GM19452 (cell line): ENCODE measurements around the gene SGSH.
"Not testable (repeated sequence)": the region's sequence is repeated elsewhere in the genome, so short reads cannot be mapped to it uniquely, and the experiment has no call there.

Experiments
- ATAC-seq: cut with Tn5 transposase; IDR thresholded peaks from one replicate; pipeline ENCODE4 v1.9.1; 2021; ENCODE audit not compliant: unreplicated experiment

Gene SGSH

DNA sequence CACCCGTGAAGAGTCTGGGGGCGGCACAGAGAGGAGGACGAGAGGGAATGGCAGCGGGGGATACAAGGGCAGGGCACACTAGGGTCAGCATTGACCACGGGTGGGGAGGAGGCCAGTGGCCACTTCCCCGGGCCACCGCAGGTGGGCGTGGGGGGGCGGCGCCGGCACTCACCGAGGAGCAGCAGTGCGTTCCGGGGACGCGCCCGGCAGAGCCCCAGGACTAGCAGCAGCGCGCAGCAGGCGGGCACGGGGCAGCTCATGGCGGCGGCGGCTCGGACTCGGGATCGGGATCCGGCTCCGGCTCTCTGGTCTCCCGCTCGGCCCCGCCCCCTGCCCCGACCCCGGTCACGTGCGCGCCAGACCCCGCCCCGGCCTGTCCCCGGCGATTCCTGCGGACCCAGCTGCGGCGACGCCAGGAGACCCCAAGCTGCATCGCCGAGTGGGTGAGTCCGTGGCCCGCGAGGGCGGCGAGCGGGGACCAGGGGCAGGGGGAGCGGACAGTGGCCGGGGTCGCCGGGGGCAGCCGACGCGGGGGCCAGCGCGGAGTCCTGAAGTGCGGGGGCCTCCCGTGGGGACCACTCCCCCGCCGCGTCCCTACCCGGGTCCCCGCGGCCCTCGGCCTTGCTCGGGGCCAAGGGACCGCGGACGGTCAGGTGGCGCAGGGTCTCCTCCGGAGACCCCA lies at the start of gene SGSH, which contains the start of gene SLC26A11:
Gene SGSH (minus strand): TSS at position 280 of the 682 bp plus-strand sequence. CDS start 20 bp downstream, at position 260.
Gene SLC26A11 (plus strand): TSS at position 374 of the 682 bp plus-strand sequence. CDS start 1,134 bp downstream, outside the sequence.
- ATAC-seq: no peak

DNA sequence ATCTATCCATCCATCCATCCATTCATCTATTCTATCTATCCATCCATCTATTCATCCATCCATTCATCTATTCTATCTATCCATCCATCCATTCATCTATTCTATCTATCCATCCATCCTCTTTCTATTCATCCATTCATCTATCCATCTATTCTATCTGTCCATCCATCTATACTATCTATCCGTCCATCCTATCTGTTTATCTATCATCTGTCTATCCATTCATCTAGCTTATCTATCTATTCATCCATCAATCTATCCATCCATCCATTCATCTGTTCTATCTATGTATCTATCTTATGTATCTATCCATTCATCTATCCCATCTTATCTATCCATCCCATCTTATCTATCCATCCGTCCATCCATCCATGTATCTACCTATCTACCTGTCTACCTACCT lies 49.3 kb upstream of the SGSH start:
- ATAC-seq: no peak

DNA sequence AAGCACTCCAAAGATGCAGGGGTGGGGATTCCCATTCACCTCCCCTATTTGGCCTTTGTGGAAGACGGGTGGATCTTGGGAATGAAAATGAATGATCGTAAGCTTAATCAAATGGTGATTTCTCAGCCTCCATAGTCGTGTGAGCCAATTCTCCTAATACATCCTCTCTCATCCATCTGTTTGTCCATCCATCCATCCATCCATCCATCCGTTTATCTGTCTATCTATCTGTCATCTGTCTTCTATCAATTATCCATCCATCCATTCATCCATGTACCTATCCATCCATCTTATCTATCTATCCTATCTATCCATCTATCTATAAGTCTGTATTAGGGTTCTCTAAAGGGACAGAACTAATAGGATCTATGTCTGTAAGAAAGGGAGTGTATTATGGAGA lies 48.3 kb upstream of the SGSH start:
- no peak for ATAC-seq

DNA sequence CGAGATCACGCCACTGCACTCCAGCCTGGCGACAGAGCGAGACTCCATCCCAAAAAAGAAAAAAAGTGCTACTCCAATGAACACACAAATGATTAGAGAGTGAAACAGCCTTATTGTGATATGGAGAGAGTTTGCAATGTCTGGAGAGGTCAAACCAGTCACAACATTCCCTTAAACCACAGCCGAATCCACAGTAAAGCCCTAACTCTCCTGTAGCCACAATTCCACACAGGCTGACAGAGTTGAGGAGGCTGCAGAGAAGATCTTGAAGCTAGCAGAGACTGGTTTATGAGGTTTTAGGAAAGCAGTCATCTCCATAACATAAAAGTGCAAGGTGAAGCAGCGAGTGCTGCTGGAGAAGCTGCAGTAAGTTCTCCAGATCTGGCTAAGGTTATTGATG lies 47.3 kb upstream of the SGSH start:
- no peak for ATAC-seq

DNA sequence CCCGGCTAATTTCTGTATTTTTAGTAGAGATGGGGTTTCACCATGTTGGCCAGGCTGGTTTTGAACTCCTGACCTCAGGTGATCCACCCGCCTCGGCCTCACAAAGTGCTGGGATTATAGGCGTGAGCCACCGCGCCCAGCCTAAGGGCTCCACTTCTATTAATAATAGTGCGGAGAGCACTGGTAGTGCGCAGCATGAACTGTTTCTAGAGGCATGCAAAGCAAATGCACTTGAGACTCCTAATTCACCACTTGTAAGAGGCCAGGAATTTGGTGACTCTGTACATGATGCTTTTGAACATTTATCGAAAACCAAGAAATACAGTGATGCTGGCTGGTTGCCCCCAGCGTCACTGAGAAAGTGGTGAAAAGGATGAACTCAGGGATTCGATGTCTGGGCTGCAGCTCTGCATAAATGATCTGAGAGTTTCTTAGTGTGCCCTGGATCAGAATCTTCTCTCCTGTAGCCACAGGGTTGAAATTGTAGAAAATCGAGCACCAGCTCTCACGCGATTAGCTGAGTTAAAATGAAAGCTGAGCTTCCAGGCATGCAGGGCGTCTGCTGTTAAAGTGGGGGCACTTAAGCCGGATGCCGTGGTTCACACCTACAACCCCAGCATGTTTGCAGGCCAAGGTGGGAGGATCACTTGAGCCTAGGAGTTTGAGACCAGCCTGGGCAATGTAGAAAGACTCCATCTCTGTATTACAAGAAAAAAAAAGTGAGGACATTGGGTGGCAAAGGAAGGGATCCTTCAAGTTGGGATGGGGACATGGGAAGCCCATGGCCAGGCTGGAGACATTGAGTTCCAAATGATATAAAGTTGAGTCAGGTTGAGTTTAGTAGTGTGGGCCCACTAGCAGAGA lies 45.3 kb upstream of the SGSH start:
- peak; percentile 38 for ATAC-seq

DNA sequence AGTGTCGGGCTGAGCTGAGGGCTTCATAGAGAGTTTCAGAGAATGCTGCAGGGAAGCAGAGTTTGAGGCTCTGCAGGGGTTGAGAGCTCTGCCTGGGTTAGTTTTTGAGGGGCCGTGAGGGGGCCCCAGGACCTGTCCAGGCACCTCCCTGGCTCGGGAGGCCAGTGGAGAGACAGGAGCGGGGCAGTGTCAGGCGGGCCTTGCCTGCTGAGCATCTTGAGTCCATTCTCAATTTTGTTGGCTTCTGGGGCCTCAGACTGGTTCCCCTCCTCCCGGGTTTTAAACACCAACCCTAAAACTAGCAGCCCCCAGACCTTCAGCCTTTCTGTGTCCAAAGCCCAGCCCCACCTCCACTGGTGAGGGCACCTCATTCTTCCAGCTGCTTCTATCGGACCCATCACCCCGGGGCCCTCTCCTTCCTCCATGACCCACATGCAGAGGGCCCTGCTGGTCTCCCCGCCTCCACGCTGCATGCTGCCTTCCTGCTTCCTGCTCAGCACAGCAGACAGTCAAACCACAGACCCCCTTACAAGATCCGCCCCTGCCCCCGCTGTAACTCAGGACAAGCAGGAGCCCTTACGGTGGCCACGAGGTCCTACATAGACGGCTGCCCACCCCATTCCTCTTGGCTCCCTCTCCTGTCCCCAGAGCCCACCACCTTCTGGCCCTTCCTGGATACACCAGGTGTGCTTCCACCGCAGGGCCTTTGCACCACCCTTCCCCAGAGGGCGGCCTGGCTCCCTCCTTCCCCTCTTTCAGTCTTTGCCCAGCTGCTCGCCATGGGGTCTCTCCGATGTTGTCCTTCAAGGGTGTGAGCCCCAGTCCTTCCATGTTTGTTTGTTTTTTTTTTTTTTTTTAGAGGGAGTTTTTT lies 44.3 kb upstream of the SGSH start:
- ATAC-seq: no peak

DNA sequence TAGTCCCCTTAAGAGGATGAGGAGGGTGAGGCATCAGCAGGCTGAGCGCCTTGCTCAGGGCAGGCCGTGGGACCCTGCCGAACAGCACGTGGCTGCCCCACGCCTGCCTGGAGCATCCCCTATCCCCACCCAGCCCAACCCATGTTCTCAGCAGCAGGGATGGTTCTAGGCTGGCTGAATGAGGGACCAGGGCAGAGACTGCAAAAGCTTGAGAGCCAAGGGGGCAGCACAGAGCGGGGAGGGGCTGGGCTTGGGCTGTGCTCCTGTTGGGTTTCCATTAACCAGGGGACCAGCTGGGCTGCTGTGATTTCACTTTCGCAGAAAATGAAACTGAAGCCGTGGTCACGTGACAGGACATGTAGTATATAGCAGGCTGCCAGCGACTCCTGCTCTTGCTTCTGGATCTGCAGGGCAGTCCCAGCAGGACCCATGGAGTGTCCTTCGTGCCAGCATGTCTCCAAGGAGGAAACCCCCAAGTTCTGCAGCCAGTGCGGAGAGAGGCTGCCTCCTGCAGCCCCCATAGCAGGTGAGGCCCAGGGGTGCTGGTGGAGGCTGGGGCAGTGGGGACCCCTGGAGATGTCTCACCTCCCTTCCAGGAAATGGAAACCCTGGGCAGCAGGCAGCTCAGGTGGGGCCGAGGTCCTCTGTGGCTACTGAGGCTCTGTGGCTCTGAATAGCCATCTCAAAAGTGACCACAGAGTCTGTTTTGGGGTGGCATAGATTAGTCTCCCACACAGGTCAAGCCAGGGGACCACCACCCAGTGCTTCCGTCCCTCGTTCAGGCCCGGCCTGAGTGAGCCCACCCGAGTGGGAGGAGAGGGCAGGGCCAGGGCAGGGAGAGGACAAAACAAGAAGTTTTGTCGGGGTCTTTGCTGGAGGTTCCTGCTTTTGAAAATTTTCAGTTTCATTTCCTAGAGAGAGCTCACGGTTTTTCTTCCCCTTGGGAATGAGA lies 43.4 kb upstream of the SGSH start:
- peak; percentile 39 for ATAC-seq

DNA sequence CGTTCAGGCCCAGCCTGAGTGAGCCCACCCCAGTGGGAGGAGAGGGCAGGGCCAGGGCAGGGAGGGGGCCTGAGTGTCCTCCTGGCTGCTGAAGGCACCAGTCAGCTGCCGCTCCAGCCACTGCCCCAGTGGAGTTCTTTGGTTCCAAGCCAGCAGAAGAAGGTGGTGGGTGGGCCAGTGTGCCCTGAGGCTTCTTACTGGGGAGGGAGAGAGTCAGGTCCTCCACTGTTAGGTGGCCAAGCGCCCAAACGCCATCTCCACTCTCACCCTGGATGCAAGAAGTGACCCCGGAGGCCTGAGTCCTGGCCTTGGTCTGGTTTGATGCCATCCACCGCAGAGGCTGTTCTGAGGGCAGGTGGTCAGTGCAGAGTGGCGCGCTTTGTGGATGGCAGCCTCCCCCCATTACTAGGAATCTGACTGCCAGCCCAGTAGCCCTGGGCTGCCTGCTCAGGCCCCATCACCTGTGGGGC lies 42.7 kb upstream of the SGSH start:
- ATAC-seq: no peak

DNA sequence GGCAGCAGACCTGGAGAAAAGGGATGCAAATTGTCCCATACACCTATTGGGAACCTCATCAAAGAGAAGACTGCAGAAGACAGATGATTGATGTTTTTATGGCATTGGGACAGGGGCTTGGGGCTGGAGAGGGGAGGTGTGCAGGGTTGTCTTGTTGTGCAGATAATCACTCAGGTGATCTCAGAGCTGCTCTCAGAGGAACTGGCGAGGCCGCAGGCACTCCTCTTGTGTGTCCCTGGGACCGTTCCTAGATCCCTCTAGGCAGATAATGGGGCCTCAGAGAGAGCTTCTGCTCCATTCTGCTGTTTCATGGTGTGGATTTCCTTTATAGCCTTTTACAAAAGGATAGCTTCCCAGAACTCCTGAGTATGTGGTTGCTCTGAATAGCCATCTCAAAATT lies 42.2 kb upstream of the SGSH start:
- no peak for ATAC-seq

DNA sequence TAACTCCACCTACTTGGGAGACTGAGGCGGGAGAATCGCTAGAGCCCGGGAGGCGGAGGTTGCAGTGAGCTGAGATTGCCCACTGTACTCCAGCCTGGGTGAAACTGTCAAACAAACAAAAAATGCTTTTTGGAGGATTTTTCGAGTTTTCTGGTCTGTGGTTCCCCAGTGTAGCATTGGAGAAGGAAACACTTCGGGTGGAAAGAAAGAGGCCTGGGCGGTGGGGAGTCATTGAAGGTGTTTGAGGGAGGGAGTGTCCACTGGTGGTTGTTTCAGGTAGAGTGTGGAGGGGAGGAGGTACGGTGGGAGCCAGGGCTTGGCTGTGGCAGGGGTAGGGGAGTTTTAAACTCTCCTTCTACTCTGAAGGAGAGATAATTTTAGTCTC lies 41.8 kb upstream of the SGSH start:
- ATAC-seq: no peak

DNA sequence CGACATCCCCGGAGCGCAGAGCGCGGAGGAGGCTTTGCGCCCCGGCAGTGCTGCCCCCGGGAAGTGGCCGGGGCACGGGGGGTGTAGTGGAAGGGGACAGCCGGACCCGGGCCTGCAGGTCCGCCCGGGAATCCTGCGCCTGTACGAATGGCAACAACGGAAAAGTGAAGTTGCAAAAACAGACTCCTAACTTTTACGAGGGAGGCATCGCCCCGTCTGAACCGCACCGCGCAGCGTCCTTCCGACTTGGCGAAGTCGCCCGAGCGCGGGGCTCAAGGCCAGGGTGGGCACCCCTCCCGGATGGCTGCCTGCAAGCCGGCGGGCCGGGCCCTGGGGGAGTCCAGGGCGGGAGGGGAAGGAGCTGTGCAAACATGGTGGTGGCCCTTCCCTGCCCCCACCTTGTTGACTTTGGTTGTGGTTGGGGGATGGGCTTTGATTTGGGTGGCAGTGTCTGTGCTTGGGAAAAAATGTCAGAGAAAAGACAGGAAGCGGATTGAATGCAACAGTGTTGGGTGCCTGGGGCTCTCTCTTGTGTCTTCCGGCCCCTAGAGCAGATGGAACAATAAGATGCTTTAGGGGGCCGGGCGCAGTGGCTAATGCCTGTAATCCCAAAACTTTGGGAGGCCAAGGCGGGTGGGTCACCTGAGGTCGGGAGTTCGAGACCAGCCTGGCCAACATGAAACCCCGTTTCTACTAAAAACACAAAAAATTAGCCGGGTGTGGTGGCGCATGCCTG lies 41.2 kb upstream of the SGSH start:
- no peak for ATAC-seq

DNA sequence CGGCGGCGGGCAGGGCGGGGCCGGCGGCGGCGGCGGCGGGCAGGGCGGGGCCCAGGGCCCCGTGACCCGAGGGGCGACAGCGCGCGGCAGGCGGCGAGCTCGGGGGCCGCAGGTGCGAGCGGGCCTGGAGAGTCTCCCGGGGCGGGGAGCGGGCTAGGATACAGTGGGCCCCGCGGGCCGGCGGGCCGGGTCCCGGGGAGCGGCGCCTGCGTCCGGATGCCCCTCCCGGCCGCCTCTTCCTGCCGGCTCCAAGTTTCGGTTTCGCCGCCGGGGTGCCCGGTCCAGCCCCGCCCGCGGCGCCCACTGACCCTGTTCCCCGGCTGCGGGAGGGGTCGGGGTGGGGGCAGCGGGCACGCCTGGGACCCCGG lies 40.6 kb upstream of the SGSH start, which contains the start of gene RNF213:
Gene RNF213 (plus strand): TSS at position 62 of the 368 bp plus-strand sequence. CDS start 2,830 bp downstream, outside the sequence.
- ATAC-seq: no peak

DNA sequence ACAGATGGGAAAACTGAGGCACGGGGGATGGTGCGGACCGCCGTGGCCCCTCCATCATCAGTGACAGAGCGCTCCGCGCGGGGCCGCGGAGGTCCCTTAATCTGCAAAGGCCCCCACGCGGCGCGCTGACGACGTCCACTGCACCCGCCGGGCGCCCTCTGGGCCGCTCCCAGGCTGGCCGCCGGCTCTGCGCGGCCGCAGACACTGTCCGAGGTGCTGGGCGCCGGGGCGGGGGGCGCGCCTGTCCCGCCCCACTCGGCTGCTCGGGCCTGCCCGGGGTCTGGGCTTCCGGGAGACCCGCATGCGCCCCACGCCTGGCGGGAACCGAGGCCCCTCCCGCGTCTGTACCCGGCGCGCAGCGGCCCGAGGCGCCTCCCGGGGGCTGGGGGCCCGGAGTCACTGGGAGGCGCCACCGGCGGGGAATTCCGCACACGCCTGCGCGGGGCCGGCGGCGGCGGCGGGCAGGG lies 40.0 kb upstream of the SGSH start:
- no peak for ATAC-seq

DNA sequence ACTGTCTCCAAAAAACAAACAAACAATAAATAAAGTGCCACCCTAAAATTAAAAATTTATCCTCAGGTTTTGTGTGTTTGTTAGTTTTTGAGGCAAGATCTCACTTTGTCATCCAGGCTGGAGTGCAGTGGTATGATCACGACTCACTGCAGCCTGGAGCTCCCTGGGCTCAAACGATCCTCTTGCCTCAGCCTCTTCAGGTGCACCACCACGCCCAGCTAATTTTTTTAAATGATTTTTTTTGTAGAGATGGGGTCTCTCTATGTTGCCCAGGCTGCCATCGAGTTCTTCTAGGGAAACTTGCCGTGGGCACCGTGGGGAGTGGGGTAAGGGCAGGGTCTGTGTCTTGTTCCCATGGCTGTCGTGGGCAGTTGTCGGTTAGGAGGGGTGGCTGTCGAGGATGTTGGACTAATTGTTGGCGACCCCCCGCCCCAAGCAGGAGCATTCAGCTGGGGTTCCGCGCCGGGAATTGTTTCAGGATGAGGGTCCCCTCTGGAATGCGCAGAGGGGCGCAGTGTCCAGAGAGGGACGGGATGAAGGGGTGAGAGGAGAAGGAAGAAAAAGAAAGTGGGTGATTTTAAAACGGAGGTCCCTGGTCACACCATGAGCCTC lies 39.4 kb upstream of the SGSH start:
- ATAC-seq: no peak

DNA sequence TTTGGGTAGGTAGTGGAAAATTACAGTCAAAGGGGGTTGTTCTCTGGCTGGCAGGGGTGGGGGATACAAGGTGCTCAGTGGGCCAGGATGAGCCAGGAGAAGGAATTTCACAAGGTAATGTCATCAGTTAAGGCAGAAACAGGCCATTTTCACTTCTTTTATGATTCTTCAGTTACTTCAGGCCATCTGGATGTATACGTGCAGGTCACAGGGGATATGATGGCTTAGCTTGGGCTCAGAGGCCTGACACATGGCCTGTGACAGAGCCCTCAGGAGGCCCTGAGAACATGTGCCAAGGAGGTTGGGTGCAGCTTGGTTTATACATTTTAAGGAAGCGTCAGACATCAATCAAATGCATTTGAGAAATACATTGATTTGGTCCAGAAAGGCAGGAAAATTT lies 38.2 kb upstream of the SGSH start:
- ATAC-seq: not testable (repeated sequence)

DNA sequence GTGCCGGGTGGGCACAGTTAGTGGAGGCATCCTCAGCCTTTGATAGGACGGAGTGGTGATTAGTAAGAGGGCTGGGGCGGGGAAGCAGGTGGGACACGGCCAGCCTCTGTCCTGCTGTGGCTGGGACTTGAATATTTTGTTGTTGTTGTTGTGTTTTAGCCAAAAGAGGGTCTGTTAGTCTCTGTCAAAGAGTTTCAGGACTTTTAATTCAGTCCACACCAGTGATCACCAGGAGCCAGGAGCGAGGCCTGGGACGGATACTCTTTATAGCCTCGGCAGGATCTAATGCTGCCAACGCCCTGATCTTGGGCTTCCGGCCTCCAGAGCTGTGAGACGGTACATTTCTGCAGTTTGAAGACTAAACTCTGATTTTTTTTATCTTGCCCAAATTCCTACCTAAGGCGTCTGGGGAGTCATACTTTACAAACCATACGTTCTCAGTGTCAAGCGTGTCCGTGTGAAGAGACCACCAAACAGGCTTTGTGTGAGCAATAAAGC lies 37.6 kb upstream of the SGSH start:
- ATAC-seq: no peak

DNA sequence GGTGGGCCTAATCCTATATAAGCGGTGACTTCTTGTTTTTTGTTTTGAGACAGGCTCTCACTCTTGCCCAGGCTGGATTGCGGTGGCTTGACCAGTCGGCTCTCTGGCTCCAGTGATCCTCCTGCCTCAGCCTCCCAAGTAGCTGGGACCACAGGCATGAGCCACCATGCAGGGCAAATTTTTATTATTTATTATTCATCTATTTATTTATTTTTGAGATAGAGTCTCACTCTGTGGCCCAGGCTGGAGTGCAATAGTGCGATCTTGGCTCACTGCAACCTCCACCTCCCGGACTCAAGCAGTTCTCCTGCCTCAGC lies 35.9 kb upstream of the SGSH start:
- ATAC-seq: no peak

DNA sequence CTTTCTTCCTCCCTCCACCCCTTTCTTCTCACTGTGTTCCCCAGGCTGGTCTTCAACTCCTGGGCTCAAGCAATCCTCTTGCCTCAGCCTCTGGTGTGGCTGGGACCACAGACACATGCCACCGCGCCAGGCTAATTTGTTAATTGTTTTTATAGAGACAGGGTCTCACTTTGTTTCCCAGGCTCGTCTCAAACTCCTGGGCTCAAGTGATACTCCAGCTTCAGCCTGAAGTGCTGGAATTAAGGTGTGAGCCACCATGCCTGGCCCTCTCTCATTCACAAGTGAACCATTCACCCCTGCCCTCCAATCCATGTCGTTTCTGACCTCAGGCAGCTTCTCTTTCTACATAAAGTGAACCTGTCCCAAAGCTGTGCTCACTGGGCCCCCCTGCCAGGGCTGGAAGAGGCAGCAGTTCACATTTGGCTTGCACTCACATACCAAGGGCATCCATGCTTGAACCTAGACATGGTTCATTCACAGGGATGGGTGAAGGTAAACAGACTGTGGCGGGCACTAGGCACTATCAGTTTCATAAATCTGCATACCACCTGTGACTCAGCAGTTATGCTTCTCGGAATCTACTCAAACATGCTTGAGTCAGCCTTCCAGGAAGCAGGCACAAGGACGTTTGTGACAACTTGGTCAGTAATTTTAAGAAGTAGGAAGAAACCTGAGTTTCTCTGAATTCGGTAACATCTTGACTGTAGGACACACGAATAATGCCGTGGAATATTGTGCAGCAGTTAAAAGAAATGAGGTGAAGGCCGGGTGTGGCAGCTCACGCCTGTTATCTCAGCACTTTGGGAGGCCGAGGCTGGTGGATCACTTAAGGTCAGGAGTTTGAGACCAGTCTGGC lies 34.5 kb upstream of the SGSH start:
- ATAC-seq: peak; percentile 57
